ENCODE results near the gene ATP13A2. TPM values are rescaled to one million over a fixed set of nuclear protein-coding genes. Genes with fewer than 3 reads are reported as not detected.

ATP13A2 gene
- total RNA-seq, 5 donors from 2014 or later (not counting 1 experiment from before 2014, with no cell fraction given), result 39.4 to 65.5 (median 58.2) TPM

DNA sequence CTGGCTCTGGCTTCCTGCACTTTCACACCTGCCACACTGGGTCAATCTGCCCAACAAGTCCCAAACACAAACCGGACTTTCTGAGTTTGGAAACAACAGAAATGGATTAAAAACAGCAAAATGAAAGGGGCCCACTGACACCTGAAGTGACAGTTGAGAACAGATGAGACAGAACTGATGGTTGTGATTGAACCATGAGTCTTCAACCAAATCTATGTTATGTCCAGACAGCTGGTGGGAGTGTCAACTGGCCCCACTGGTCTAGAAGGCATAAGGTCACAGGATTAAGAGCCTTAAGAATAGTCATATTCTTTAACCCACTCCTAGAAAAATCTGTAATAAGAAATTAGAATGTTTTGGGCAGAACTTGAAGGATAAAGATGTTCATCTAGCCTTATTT lies 13.0 kb upstream of the ATP13A2 start:
- H3K36me3 Mint-ChIP-seq, result peaks cover 51% of the 10 kb centered on the region
- 83% methylated on average over 1 of the region's 1 CpG for WGBS (ENCODE audit: insufficient coverage)
- Histone ChIP-seq H3K9me3 (no peaks in the 10 kb centered on the region), H3K36me3 (ENCODE audit: control insufficient read depth in 2 of 2, extremely low read depth in 1 of 2, insufficient read depth in 1 of 2, low read length in 1 of 2) (peaks cover 25 to 97% of the 10 kb centered on the region in 2 donors), H3K27me3 (replicated peaks in 1 of 2; ENCODE audit: control insufficient read depth in 2 of 2, extremely low read depth in 1 of 2, insufficient read depth in 2 of 2, low read length in 1 of 2) (no peaks in the 10 kb centered on the region), H3K4me3 (ENCODE audit: control insufficient read depth in 1 of 2, extremely low read depth in 1 of 2, low read length in 1 of 2) (no peak overlapping the region), H3K4me1 (ENCODE audit: control insufficient read depth in 1 of 2, extremely low read depth in 1 of 2, insufficient read depth in 2 of 2, low read length in 2 of 2) (no peaks in the 10 kb centered on the region), H3K27ac (ENCODE audit: low read length) (no peak overlapping the region)
- ChIA-PET POLR2A (no interaction called here), CTCF (no interaction called here)
- no peaks in the 10 kb centered on the region for H3K4me1 Mint-ChIP-seq
- H3K9me3 Mint-ChIP-seq, result no peaks in the 10 kb centered on the region
- no peak overlapping the region for H3K4me3 Mint-ChIP-seq
- no peaks in the 10 kb centered on the region for H3K27me3 Mint-ChIP-seq
- DNase-seq, result no peak
- H3K27ac Mint-ChIP-seq, result no peak overlapping the region
- ATAC-seq (replicated peaks in 1 of 4), result no peak

DNA sequence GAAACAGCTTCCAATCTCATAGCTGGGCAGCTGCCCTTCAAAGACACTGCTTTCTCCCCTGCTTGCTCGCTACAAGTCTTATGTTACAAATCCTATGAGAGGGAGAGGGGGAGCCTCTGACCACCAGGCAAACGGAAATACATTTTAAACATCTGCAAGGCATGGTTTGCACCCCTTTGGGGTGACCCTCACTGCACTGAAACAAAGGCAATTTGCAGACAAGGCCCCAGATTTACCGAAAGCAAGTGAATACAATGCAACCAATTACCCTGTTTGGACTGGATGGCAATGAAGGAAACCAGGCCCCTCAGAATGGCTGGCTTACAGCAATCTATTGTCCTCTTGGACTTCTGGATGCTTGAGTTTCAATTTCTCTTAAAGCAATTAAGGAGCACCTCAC lies 11.8 kb upstream of the ATP13A2 start:
- Mint-ChIP-seq H3K4me1 (peaks cover 0 to 3% (median 0%) of the 10 kb centered on the region in 3 donors), H3K27ac (no peak overlapping the region), H3K9me3 (no peaks in the 10 kb centered on the region), H3K36me3 (peaks cover 60% of the 10 kb centered on the region), H3K27me3 (no peaks in the 10 kb centered on the region), H3K4me3 (no peak overlapping the region)
- DNase-seq (no peak), ATAC-seq (replicated peaks in 1 of 4) (no peak)
- Histone ChIP-seq H3K27ac (ENCODE audit: low read length) (no peak overlapping the region), H3K9me3 (no peaks in the 10 kb centered on the region), H3K4me1 (ENCODE audit: control insufficient read depth in 1 of 2, extremely low read depth in 1 of 2, insufficient read depth in 2 of 2, low read length in 2 of 2) (no peaks in the 10 kb centered on the region), H3K27me3 (replicated peaks in 1 of 2; ENCODE audit: control insufficient read depth in 2 of 2, extremely low read depth in 1 of 2, insufficient read depth in 2 of 2, low read length in 1 of 2) (no peaks in the 10 kb centered on the region), H3K4me3 (ENCODE audit: control insufficient read depth in 1 of 2, extremely low read depth in 1 of 2, low read length in 1 of 2) (no peak overlapping the region), H3K36me3 (ENCODE audit: control insufficient read depth in 2 of 2, extremely low read depth in 1 of 2, insufficient read depth in 1 of 2, low read length in 1 of 2) (peaks cover 25 to 97% of the 10 kb centered on the region in 2 donors)
- CTCF ChIA-PET, result no interaction called here
- POLR2A ChIA-PET, result no interaction called here
- 100% methylated on average over 1 of the region's 3 CpGs for WGBS (ENCODE audit: insufficient coverage)

DNA sequence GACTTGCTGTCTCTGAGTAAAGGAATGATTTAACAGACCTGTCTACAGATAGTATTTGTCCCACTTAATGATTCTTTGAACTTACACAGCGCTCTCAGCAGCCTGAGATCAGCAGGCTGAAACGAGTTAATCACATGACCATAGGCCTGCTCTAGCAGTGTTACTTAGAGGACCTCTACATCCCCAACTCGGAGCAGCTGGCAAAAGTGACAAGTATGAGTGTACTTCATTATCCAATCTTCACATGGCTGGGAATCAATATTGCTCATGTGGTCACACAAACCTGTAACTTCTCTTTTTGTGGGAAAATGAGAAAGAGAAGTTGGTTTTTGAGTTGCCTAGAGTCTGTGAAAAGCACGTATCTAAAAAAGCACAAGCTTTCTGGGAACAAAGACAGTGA lies 11.4 kb upstream of the ATP13A2 start:
- Mint-ChIP-seq H3K4me1 (peaks cover 0 to 3% (median 0%) of the 10 kb centered on the region in 3 donors), H3K27me3 (no peaks in the 10 kb centered on the region), H3K9me3 (no peaks in the 10 kb centered on the region), H3K4me3 (no peak overlapping the region), H3K36me3 (peaks cover 59% of the 10 kb centered on the region), H3K27ac (no peak overlapping the region)
- WGBS (ENCODE audit: insufficient coverage), result 81% methylated on average over 3 of the region's 4 CpGs
- Histone ChIP-seq H3K27me3 (replicated peaks in 1 of 2; ENCODE audit: control insufficient read depth in 2 of 2, extremely low read depth in 1 of 2, insufficient read depth in 2 of 2, low read length in 1 of 2) (no peaks in the 10 kb centered on the region), H3K4me3 (ENCODE audit: control insufficient read depth in 1 of 2, extremely low read depth in 1 of 2, low read length in 1 of 2) (no peak overlapping the region), H3K27ac (ENCODE audit: low read length) (no peak overlapping the region), H3K36me3 (ENCODE audit: control insufficient read depth in 2 of 2, extremely low read depth in 1 of 2, insufficient read depth in 1 of 2, low read length in 1 of 2) (peaks cover 25 to 97% of the 10 kb centered on the region in 2 donors), H3K4me1 (ENCODE audit: control insufficient read depth in 1 of 2, extremely low read depth in 1 of 2, insufficient read depth in 2 of 2, low read length in 2 of 2) (no peaks in the 10 kb centered on the region), H3K9me3 (no peaks in the 10 kb centered on the region)
- ATAC-seq (replicated peaks in 1 of 4) (no peak), DNase-seq (no peak)
- ChIA-PET POLR2A (no interaction called here), CTCF (no interaction called here)

DNA sequence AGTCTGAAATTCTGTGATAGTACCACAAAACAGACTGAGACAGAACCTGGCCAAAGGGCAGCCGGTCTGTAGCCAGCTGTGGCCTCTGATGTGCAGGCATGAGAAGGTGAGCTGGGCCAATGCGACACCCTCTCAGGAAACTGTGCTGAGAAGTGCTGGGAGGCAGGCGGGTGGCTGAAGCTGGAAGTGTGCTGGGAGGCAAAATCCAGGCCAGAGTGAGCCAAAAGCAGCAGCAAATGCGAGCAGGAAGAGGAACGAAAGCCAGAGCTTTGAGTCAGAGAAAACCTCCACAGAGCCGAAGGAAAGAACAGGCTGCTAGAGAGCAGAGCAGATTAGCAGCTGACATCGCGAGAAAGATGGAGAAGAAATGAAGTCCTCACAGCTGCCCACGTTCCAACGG lies 10.2 kb upstream of the ATP13A2 start:
- Histone ChIP-seq H3K36me3 (ENCODE audit: control insufficient read depth in 2 of 2, extremely low read depth in 1 of 2, insufficient read depth in 1 of 2, low read length in 1 of 2) (peaks cover 24 to 91% of the 10 kb centered on the region in 2 donors), H3K27me3 (replicated peaks in 1 of 2; ENCODE audit: control insufficient read depth in 2 of 2, extremely low read depth in 1 of 2, insufficient read depth in 2 of 2, low read length in 1 of 2) (no peaks in the 10 kb centered on the region), H3K27ac (ENCODE audit: low read length) (no peak overlapping the region), H3K4me1 (ENCODE audit: control insufficient read depth in 1 of 2, extremely low read depth in 1 of 2, insufficient read depth in 2 of 2, low read length in 2 of 2) (no peaks in the 10 kb centered on the region), H3K4me3 (ENCODE audit: control insufficient read depth in 1 of 2, extremely low read depth in 1 of 2, low read length in 1 of 2) (no peak overlapping the region), H3K9me3 (no peaks in the 10 kb centered on the region)
- no peak overlapping the region for H3K4me3 Mint-ChIP-seq
- ATAC-seq (replicated peaks in 1 of 4), result no peak
- whole genome bisulfite sequencing (ENCODE audit: insufficient coverage), result 87% methylated on average over 10 of the region's 10 CpGs
- ChIA-PET CTCF (no interaction called here), POLR2A (no interaction called here)
- no peaks in the 10 kb centered on the region for H3K27me3 Mint-ChIP-seq
- H3K9me3 Mint-ChIP-seq, result no peaks in the 10 kb centered on the region
- no peak overlapping the region for H3K27ac Mint-ChIP-seq
- H3K36me3 Mint-ChIP-seq, result peaks cover 51% of the 10 kb centered on the region
- no peak for DNase-seq
- H3K4me1 Mint-ChIP-seq, result peaks cover 0 to 3% (median 0%) of the 10 kb centered on the region in 3 donors

DNA sequence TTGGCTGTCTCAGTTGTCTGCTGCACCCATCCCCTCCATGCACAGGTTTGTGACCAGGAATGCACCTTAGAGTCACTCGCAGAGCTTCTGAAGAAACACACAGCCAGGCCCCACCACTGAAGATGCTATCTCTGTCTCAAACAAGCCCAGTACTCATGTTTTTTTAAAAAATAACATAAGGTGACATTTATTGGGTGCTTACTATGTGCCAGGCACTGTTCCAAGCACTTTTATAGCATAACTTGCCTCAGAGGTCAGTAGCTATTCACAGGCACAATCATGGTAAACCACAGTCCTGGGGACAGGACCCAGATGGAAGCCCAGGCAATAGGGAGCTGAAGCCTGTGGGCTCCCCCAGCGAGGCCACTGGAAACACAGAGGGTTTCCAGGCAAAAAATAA lies 8.8 kb upstream of the ATP13A2 start:
- ChIA-PET CTCF (no interaction called here), POLR2A (interaction anchor here in 1 of 2 donors (0.6 kb wide), 1 partner anchor 289 kb away, joined by 8 read pairs; no protein-coding TSS in a partner anchor)
- no peak overlapping the region for H3K27ac Mint-ChIP-seq
- Histone ChIP-seq H3K4me1 (ENCODE audit: control insufficient read depth in 1 of 2, extremely low read depth in 1 of 2, insufficient read depth in 2 of 2, low read length in 2 of 2) (no peaks in the 10 kb centered on the region), H3K27me3 (replicated peaks in 1 of 2; ENCODE audit: control insufficient read depth in 2 of 2, extremely low read depth in 1 of 2, insufficient read depth in 2 of 2, low read length in 1 of 2) (no peaks in the 10 kb centered on the region), H3K4me3 (ENCODE audit: control insufficient read depth in 1 of 2, extremely low read depth in 1 of 2, low read length in 1 of 2) (no peak overlapping the region), H3K36me3 (ENCODE audit: control insufficient read depth in 2 of 2, extremely low read depth in 1 of 2, insufficient read depth in 1 of 2, low read length in 1 of 2) (peaks cover 22 to 78% of the 10 kb centered on the region in 2 donors), H3K27ac (ENCODE audit: low read length) (no peak overlapping the region), H3K9me3 (no peaks in the 10 kb centered on the region)
- peaks cover 50% of the 10 kb centered on the region for H3K36me3 Mint-ChIP-seq
- ATAC-seq (replicated peaks in 1 of 4) (no peak), DNase-seq (no peak)
- H3K27me3 Mint-ChIP-seq, result no peaks in the 10 kb centered on the region
- WGBS (ENCODE audit: insufficient coverage), result 100% methylated on average over 1 of the region's 2 CpGs
- H3K9me3 Mint-ChIP-seq, result no peaks in the 10 kb centered on the region
- H3K4me1 Mint-ChIP-seq, result peaks cover 0 to 3% (median 0%) of the 10 kb centered on the region in 3 donors
- no peak overlapping the region for H3K4me3 Mint-ChIP-seq

- Mint-ChIP-seq H3K4me1 (peaks cover 0 to 3% (median 0%) of the 10 kb centered on the region in 3 donors), H3K9me3 (no peaks in the 10 kb centered on the region), H3K4me3 (no peak overlapping the region), H3K36me3 (peaks cover 45% of the 10 kb centered on the region), H3K27me3 (no peaks in the 10 kb centered on the region), H3K27ac (peak overlapping the region; percentile 75 to 82)
- Histone ChIP-seq H3K4me1 (ENCODE audit: control insufficient read depth in 1 of 2, extremely low read depth in 1 of 2, insufficient read depth in 2 of 2, low read length in 2 of 2) (no peaks in the 10 kb centered on the region), H3K9me3 (no peaks in the 10 kb centered on the region), H3K27me3 (replicated peaks in 1 of 2; ENCODE audit: control insufficient read depth in 2 of 2, extremely low read depth in 1 of 2, insufficient read depth in 2 of 2, low read length in 1 of 2) (no peaks in the 10 kb centered on the region), H3K4me3 (ENCODE audit: control insufficient read depth in 1 of 2, extremely low read depth in 1 of 2, low read length in 1 of 2) (no peak overlapping the region), H3K36me3 (ENCODE audit: control insufficient read depth in 2 of 2, extremely low read depth in 1 of 2, insufficient read depth in 1 of 2, low read length in 1 of 2) (peaks cover 13 to 62% of the 10 kb centered on the region in 2 donors), H3K27ac (ENCODE audit: low read length) (no peak overlapping the region)
- 45% methylated on average over 1 of the region's 1 CpG for WGBS (ENCODE audit: insufficient coverage)
- ATAC-seq (replicated peaks in 1 of 4) (no peak), DNase-seq (no peak)
- CTCF ChIA-PET, result no interaction called here
- POLR2A ChIA-PET, result interaction anchor here in 1 of 2 donors (0.6 kb wide), 1 partner anchor 37 kb away, joined by 3 read pairs; no protein-coding TSS in a partner anchor
These were observed 7.1 kb upstream of the ATP13A2 start for GRCh38 chr1:17018849-17019248.

DNA sequence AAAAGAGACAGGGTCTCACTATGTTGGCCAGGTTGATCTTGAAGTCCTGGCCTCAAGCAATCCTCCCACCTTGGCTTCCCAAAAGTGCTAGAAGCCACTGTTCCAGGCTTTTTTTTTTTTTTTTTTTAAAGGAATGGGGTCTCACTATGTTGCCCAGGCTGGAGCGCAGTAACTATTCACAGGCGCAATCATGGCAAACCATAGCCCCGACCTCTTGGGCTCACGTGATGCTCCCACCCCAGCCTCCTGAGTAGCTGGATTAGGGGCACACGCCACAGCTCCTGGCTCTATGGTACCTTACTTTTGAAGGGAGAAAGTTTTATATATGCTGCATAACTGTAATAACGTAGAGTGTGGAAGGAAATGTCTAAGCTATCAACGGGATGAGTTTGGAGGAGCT lies 5.7 kb upstream of the ATP13A2 start:
- Mint-ChIP-seq H3K9me3 (no peaks in the 10 kb centered on the region), H3K36me3 (peaks cover 35% of the 10 kb centered on the region), H3K27me3 (no peaks in the 10 kb centered on the region), H3K4me1 (peaks cover 0 to 3% (median 0%) of the 10 kb centered on the region in 3 donors), H3K27ac (no peak overlapping the region), H3K4me3 (no peak overlapping the region)
- WGBS (ENCODE audit: insufficient coverage), result 93% methylated on average over 4 of the region's 7 CpGs
- Histone ChIP-seq H3K27ac (ENCODE audit: low read length) (no peak overlapping the region), H3K4me3 (ENCODE audit: control insufficient read depth in 1 of 2, extremely low read depth in 1 of 2, low read length in 1 of 2) (no peak overlapping the region), H3K36me3 (ENCODE audit: control insufficient read depth in 2 of 2, extremely low read depth in 1 of 2, insufficient read depth in 1 of 2, low read length in 1 of 2) (peaks cover 9 to 48% of the 10 kb centered on the region in 2 donors), H3K27me3 (replicated peaks in 1 of 2; ENCODE audit: control insufficient read depth in 2 of 2, extremely low read depth in 1 of 2, insufficient read depth in 2 of 2, low read length in 1 of 2) (no peaks in the 10 kb centered on the region), H3K9me3 (no peaks in the 10 kb centered on the region), H3K4me1 (ENCODE audit: control insufficient read depth in 1 of 2, extremely low read depth in 1 of 2, insufficient read depth in 2 of 2, low read length in 2 of 2) (no peaks in the 10 kb centered on the region)
- no peak for DNase-seq
- no peak for ATAC-seq (replicated peaks in 1 of 4)
- ChIA-PET POLR2A (interaction anchor here in 1 of 2 donors (0.7 kb wide), 1 partner anchor 60 kb away, joined by 7 read pairs; no protein-coding TSS in a partner anchor), CTCF (no interaction called here)

Measured in T-cell (primary cell).